NB4 (cell line): ENCODE measurements around the gene HLA-DQB1.

Experiments
- MYC ChIP-seq: IDR thresholded peaks from 2 replicates; pipeline ENCODE4 v1.6.1; 2011; ENCODE audit warnings: low read depth, low read length
- TF ChIP-seq, protein P1 (sequence below): IDR thresholded peaks from one replicate; pipeline ENCODE4 v1.5.1; 2012; ENCODE audit warnings: low read depth, low read length

DNA sequence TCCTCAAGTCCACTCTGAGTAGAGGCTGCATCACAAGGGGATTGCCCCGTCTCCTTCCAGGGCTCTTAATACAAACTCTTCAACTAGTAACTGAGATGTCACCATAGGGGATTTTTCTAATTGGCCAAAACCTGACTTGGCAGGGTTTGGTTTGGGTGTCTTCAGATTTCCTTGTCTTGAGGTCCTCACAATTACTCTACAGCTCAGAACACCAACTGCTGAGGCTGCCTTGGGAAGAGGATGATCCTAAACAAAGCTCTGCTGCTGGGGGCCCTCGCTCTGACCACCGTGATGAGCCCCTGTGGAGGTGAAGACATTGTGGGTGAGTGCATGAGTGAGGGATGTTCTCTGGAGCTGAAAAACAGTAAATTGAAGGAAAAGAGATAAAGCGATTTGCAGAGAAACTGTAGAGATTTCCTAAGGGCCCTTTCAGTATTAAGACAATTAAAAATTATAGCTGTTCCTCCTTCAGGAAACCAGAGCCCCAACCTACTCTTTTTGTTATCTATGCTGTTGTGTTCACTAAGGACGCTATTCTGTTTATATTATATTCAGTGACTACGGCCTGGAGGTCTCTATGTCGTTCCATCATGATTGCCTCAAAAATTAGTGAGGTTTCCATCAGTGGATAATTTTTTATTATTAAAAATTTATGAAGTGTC, 29.1 kb downstream of the HLA-DQB1 start, which contains the start of gene HLA-DQA1:
- TF ChIP-seq, protein P1, sequence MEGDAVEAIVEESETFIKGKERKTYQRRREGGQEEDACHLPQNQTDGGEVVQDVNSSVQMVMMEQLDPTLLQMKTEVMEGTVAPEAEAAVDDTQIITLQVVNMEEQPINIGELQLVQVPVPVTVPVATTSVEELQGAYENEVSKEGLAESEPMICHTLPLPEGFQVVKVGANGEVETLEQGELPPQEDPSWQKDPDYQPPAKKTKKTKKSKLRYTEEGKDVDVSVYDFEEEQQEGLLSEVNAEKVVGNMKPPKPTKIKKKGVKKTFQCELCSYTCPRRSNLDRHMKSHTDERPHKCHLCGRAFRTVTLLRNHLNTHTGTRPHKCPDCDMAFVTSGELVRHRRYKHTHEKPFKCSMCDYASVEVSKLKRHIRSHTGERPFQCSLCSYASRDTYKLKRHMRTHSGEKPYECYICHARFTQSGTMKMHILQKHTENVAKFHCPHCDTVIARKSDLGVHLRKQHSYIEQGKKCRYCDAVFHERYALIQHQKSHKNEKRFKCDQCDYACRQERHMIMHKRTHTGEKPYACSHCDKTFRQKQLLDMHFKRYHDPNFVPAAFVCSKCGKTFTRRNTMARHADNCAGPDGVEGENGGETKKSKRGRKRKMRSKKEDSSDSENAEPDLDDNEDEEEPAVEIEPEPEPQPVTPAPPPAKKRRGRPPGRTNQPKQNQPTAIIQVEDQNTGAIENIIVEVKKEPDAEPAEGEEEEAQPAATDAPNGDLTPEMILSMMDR: no peak
- no peak for TF ChIP-seq MYC
